ENCODE measurements around the gene LPP. TPM values are rescaled to one million over a fixed set of nuclear protein-coding genes. Genes with fewer than 3 reads are reported as not detected.

LPP gene
- total and polyA plus RNA-seq, 8 donors, result 8.0 to 885 (median 305) TPM

DNA sequence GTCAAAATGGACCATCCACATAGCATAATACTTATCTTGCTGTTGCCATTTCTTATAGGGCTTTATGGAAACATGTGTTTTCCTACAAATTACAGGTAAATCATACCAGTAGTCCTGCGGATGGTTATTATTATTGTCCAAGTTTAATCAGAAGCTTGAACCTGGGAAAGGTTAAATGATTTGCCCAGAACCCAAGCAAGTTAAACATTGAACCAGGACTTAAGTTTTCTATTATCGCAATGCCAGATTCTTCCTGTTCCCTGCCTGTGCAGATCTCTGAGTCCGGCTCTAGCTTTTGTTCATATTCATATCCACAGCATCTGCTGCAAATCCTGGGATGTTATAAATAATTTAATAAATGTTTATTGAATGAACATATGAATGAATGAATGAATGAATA, 12.5 kb downstream of the LPP start:
- Histone ChIP-seq H3K9me3 (no peaks in the 10 kb centered on the region), H3K4me1 (peaks cover 42 to 95% (median 72%) of the 10 kb centered on the region in 4 donors), H3K27ac (peak overlapping the region in 3 of 5 donors; percentile 72 to 81 (median 81)), H3K36me3 (no peaks in the 10 kb centered on the region), H3K4me3 (no peak overlapping the region), H3K27me3 (no peaks in the 10 kb centered on the region)
- no peak for DNase-seq
- TF ChIP-seq, protein P1, sequence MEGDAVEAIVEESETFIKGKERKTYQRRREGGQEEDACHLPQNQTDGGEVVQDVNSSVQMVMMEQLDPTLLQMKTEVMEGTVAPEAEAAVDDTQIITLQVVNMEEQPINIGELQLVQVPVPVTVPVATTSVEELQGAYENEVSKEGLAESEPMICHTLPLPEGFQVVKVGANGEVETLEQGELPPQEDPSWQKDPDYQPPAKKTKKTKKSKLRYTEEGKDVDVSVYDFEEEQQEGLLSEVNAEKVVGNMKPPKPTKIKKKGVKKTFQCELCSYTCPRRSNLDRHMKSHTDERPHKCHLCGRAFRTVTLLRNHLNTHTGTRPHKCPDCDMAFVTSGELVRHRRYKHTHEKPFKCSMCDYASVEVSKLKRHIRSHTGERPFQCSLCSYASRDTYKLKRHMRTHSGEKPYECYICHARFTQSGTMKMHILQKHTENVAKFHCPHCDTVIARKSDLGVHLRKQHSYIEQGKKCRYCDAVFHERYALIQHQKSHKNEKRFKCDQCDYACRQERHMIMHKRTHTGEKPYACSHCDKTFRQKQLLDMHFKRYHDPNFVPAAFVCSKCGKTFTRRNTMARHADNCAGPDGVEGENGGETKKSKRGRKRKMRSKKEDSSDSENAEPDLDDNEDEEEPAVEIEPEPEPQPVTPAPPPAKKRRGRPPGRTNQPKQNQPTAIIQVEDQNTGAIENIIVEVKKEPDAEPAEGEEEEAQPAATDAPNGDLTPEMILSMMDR (IDR thresholded peaks at IDR 0.05), result no peak
- no peak for TF ChIP-seq POLR2A (IDR thresholded peaks at IDR 0.05)
- no peak for TF ChIP-seq POLR2AphosphoS5 (IDR thresholded peaks at IDR 0.05)
- TF ChIP-seq EP300 (IDR thresholded peaks at IDR 0.05), result no peak
- WGBS, 5 donors, result 25 to 80% (median 32%) methylated on average over 3 of the region's 3 CpGs
- intact Hi-C loops (cut with DNase I; ENCODE audit: low total_unique reads), result no loop called here

DNA sequence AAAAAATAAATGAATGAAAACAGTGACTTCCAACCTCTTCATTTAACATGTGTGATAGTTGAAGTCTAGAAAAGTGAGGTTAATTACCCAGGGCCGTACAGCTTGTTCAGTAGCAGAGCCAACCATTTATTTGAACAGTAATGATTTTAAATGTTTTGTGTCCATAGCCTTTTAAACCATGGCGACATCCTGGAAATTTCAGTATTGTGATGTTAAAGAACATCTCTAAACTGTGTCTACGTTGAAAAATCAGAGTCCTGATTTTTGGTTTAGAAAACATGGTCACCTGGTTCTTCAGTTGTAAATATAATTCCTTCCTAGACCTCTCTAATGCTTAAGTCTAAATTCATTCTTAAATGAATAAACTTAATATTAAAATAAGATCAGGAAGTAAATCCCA, 14.2 kb downstream of the LPP start:
- TF ChIP-seq EP300 (IDR thresholded peaks at IDR 0.05), result no peak
- TF ChIP-seq, protein P1 (IDR thresholded peaks at IDR 0.05), result no peak
- TF ChIP-seq POLR2A (IDR thresholded peaks at IDR 0.05), result no peak
- TF ChIP-seq POLR2AphosphoS5 (IDR thresholded peaks at IDR 0.05), result no peak
- H3K36me3 ChIP-seq, result no peaks in the 10 kb centered on the region
- intact Hi-C loops (cut with DNase I; ENCODE audit: low total_unique reads), result no loop called here
- no peak for DNase-seq
- H3K4me3 ChIP-seq, result no peak overlapping the region
- no peaks in the 10 kb centered on the region for H3K9me3 ChIP-seq
- peak overlapping the region in 1 of 5 donors; percentile 20 for H3K27ac ChIP-seq
- peaks cover 44 to 97% (median 75%) of the 10 kb centered on the region in 4 donors for H3K4me1 ChIP-seq
- H3K27me3 ChIP-seq, result no peaks in the 10 kb centered on the region
- WGBS, 5 donors, result 51 to 74% (median 58%) methylated on average over 3 of the region's 3 CpGs

DNA sequence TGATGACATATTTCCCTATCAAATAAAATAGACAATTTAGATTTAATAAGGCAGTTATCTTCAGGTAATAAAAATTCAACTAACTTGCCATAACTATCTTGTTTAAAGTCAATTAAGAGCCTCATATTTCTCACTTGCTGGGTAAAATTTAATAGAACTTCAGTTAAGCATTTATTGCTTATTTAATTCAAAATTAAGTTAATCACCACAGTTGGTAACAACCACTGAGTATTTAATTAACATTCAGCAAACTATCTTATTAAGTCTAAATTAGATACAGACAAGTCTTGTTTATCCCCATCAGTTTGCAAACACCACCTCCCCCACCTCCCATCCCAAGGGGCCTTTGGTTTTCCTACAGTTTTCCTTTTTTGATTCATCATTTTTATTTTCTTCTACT, 14.7 kb downstream of the LPP start:
- Histone ChIP-seq H3K27me3 (no peaks in the 10 kb centered on the region), H3K4me1 (peaks cover 42 to 97% (median 70%) of the 10 kb centered on the region in 4 donors), H3K9me3 (no peaks in the 10 kb centered on the region), H3K27ac (peak overlapping the region in 1 of 5 donors; percentile 85), H3K4me3 (no peak overlapping the region), H3K36me3 (no peaks in the 10 kb centered on the region)
- TF ChIP-seq, protein P1 (IDR thresholded peaks at IDR 0.05), result no peak
- TF ChIP-seq EP300 (IDR thresholded peaks at IDR 0.05), result no peak
- no peak for TF ChIP-seq POLR2A (IDR thresholded peaks at IDR 0.05)
- no peak for TF ChIP-seq POLR2AphosphoS5 (IDR thresholded peaks at IDR 0.05)
- intact Hi-C loops (cut with DNase I; ENCODE audit: low total_unique reads), result no loop called here
- no peak for DNase-seq

DNA sequence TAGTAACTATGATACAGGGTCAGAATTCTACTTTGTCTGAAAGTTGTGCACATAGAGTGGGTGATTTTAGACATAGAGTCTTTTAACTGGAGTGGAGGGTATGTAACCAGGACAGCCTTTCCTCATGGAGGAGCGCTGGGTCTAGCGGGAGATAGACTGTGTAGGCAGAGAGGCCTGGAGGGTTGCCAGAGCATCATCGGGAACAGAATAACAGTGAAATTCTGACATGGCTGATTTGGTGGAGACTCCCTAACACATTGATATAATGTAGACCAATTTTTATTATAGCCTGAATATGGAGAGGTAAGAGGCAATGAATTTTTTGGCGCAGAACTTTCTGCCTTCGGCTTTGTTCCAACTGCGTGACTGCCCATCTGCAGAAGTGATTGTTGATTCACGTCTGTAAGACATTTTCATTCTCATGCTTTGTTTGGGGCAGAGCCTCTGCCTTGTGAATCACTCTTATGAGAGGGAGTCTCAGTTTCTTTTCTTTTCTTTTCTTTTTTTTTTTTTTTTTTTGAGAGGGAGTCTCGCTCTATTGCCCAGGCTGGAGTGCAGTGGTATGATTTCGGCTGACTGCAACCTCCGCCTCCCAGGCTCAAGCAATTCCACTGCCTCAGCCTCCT, 16.0 kb downstream of the LPP start:
- TF ChIP-seq POLR2A (IDR thresholded peaks at IDR 0.05) (no peak), EP300 (IDR thresholded peaks at IDR 0.05) (no peak), POLR2AphosphoS5 (IDR thresholded peaks at IDR 0.05) (no peak)
- peaks cover 40 to 97% (median 67%) of the 10 kb centered on the region in 4 donors for H3K4me1 ChIP-seq
- H3K4me3 ChIP-seq, result no peak overlapping the region
- H3K27ac ChIP-seq, result peak overlapping the region in 4 of 5 donors; percentile 59 to 85 (median 70)
- no peaks in the 10 kb centered on the region for H3K9me3 ChIP-seq
- WGBS, 5 donors, result 87 to 92% (median 91%) methylated on average over 10 of the region's 10 CpGs
- intact Hi-C loops (cut with DNase I; ENCODE audit: low total_unique reads), result no loop called here
- peaks cover 0 to 6% (median 3%) of the 10 kb centered on the region in 4 donors for H3K36me3 ChIP-seq
- H3K27me3 ChIP-seq, result no peaks in the 10 kb centered on the region
- no peak for DNase-seq

Data from stomach (tissue), 9 donors.